GM12892 (cell line): ENCODE data around the gene GRID1.

ENCODE experiments used
- POLR2A ChIP-seq: IDR thresholded peaks from 2 replicates; pipeline ENCODE4 v1.6.1; 2011; ENCODE audit warnings: low read depth, low read length, control low read depth
- POLR2AphosphoS5 ChIP-seq: IDR thresholded peaks from 2 replicates; pipeline ENCODE4 v1.6.1; 2011; ENCODE audit warnings: low read depth, low read length, control low read depth
- TAF1 ChIP-seq: IDR thresholded peaks from 2 replicates; pipeline ENCODE4 v1.6.1; 2011; ENCODE audit warnings: low read depth, mild to moderate bottlenecking, control low read depth, low read length, borderline replicate concordance

DNA sequence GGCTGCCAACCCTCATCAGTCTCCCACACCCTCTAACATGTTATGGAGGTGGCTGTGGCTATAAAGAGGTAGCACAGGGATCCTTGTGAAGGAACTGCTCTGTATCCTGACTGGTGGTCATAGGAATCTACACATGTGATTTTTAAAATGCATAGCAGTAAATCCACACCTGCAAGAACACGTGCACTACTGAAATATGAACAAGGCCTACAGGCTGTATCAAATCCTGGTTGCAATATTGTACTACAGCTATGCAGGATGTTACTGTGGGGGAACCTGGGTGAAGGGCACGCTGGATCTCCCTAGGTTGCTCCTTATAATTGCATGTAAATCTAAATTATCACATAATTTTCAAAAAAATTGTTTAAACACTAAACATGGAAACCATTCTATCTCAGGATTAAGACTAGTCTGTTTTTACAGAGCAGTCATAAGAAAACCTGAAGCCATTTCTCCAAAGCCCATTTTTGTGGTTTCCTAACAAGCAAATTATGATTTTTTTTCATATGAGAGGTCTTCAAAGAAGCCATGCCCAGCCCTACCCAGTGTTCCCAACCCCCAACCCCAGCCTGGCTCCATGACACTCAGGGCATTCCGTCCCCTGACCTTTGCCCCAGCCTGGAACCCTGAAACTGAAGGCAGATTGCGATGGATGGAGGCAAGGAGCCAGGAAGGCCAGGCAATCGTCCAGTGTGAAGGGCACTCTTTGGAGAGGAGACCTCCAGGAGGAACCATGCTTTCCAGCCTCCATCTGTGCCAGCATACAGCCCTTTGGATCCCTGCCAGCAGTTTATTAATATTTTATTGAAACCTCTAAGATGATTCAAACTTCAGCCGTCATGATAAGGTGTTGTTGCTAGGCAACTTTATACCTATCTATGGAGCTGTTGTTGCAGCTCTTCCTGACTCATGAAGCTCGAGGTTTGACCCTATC, 161.0 kb downstream of the GRID1 start:
- TF ChIP-seq POLR2A = no peak
- TF ChIP-seq POLR2AphosphoS5 = no peak
- no peak for TF ChIP-seq TAF1
